GM19240 (cell line): ENCODE results near the gene FBXL2.
"Not testable (repeated sequence)": the region's sequence is repeated elsewhere in the genome, so short reads cannot be mapped to it uniquely, and the experiment has no call there.

Source experiments
- DNase-seq: peaks from one replicate; pipeline ENCODE4 v3.0.0; 2011; ENCODE audit warnings: low spot score; ENCODE audit not compliant: insufficient read length

FBXL2 gene

GRCh38 chr3:33426630-33427317, 149.5 kb downstream of the FBXL2 start:
- DNase-seq, result no peak

DNA sequence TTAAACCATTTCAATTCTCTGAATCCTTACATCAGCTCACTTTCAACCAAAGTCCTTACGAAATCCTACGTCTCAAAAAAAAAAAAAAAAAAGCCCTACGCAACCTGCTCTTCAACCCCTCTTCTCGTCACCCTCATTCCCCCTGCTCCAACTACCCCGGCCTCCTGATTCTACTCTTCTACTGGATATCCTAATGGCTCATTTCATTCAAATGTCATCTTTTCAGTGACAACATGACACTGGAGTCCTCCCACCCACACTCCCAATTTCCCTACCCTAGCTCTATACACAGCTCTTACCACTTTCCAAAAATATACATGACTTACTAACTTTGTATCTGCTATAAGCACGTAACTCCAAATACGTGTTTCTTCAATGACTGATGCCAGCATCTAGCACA, 151.5 kb downstream of the FBXL2 start:
- DNase-seq, result no peak

GRCh38 chr3:33429306-33429705, 152.1 kb downstream of the FBXL2 start:
- not testable (repeated sequence) for DNase-seq

GRCh38 chr3:33430061-33430460, 152.8 kb downstream of the FBXL2 start:
- DNase-seq, result no peak

- no peak for DNase-seq
These were observed 153.3 kb downstream of the FBXL2 start for GRCh38 chr3:33430571-33430970.

DNA sequence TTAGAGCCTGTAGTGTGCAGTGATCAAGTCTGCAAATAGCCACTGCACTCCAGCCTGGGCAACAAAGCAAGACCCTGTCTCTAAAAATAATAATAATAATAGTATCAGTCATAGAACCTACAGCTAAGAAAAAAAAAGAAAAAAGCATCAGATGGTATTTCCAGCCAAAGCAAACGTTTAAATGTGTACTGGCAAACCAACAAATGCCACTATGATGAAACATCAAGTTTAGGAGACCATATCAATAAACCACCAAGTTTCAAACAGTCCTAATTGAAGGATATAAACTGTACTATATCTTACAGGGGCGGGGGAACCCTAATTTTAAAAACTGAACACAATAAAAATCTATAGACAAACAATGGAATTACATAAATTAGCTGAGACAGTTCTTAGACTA, 156.6 kb downstream of the FBXL2 start:
- DNase-seq, result no peak
